Stimulated activated CD8-positive, alpha-beta memory T cell treated with anti-CD3 and anti-CD28 coated beads, Interleukin-7, amount 100 ng/mL, for 24 hours (primary cell): ENCODE data around the gene MIR17HG.
A peak's percentile ranks its signal among the peaks of the same experiment; 100 is the strongest.

ENCODE experiments used
- DNase-seq: peaks from one replicate; pipeline ENCODE4 v3.0.0-alpha.2; 2020; ENCODE audit warnings: low read depth

The MIR17HG gene

DNA sequence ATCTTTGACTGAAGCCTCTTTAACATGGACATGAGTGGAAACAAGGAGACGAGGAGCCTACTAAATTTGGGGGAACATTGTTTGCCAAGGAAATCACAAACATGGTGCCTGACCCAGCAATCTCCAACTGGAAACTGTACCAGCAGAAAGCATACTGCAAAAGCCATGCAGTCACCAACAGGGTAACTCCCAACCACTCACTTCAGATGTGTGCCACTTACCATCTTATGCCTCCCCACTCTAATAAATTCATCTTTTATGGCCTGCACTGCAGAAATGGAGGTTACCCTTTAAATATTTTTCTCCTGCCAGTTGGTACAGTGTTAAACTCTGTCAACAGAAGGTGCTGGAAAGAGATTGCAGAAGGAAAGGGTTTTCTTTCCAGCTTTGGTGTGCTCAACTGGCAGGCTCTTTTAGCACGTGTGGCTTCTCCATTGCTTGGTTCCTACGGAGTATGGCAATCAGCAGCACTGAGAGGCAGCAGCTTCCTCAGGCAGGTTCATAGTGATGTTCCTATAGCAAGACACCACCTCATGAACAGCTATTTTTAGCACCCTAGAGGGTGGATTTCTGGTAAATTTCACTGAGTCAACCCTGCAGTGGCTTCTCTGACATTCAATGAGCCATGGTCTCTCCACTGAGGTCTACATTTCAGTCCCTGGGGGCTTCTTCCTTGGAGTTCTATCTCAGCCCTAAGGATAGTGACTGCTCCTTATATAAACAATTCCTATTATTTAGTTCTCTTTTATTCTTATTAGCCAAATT lies 21.4 kb downstream of the MIR17HG start:
- DNase-seq = no peak

DNA sequence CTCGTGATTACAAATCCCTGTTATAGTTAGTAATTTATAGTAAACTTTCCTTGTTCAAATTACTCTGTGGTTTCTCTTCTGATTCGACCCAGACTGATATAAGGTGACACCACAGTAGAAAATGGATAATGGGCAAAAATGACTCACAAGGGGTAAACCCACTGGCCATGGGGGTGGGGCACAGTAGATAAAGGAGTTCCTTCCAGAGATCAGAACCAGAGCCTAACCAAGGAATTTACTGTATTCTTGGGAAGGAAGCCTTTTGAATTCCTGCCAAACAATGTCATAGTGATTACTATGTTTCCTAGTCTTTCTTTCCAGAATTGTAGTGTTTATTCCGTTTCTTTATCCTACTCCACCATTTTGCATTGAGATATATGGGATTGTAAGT lies 21.9 kb downstream of the MIR17HG start:
- DNase-seq = no peak

DNA sequence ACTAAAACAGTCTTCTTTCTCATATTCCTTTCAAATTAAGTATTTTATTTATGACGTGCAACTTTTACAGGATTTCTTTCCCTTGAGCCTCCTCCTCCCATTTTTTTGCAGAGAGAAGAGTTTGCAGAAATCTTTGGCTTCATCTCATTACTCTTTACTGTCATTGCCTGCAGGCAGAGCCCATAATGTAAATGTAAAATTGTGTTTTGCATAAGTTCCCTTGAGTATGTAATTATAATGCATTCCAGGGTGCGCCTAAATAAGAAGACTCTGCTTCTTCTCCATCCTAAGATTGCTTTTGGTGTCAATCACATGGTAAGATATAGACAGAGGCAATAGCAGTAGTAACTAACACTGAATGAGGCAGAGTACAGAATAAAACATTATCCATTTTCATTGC lies 23.0 kb downstream of the MIR17HG start:
- DNase-seq = no peak

DNA sequence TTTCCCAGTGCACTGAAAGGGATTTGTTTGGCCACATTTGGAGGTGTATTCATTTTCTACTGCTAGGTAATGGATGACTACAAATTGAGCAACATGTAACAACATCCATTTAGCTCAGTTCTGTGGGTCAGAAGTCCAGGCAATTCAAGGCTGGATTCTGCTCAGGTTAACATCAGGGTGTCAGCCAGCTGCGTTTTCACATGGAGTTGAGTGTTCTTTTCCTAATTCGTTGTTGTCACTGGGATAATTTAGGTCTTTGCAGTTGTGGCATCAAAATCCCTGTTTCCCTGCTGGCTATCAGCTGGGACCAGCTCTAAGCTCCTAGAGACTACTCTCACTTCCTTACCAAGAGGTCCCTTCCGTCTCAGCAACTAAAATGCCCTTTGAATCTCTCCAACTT lies 25.4 kb downstream of the MIR17HG start:
- no peak for DNase-seq

DNA sequence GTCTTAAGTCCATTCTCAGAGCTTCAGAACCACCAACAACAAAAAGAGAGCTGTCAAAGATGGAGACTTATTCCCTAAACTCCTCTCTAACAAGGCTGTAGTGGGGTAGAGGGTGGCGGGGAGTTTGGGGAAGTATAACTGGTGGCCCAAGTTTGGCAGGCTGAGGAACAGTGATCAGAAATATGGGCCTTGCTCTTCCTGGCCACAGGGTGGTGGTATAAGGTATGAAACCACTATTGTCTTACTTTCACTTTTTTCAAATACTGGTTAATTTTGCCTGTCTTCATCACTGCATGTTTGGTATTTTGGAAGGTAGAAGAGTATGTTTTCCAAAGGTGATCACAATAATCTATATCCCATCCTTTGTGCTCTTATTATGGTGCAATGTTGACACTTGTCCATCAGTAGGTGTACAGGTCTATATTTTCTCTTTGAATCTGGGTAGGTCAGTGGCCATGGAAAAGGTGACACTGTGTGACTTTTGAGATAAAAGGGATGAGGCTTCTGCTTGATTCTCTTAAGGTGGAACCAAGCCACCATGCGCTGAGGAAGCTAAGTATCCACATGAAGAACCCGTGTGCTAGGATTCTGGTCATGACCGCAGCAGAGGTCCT lies 27.7 kb downstream of the MIR17HG start:
- no peak for DNase-seq

DNA sequence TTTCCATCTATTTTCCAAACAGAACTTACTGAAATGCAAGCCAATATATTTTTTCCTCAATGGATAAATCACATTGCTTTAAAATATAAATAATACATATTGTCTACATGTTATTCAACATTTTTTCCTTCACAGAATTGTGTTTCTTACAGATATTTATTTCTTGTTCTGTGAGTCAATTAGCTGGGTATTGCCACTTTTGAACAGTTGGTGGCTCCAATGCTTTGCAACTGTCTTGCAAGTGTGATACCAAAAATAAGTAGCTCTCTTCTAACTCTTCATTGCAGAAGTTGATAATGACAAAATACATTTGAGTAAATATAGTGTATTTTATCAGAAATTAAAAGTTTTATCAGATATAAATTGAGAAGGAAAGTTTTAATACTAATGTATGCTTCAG lies 33.9 kb downstream of the MIR17HG start:
- no peak for DNase-seq

DNA sequence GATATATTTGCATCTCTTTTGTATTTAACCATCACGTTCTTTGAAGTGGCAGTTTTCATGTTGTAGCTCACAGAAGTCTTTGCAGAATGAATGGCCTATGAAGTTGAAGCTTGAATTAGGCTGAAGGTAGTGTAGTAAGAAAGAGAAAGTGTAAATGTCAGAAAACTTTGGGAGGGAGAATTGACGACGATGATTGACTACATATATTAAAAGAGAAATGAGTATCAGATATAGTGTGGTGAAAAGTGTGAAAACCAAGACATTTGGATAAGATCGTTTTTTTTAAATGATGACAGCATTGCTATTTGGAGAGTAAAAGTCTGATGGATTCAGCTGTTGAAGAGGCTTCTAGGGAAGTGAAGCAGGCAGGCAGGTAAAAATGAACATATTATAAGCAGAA lies 36.3 kb downstream of the MIR17HG start:
- no peak for DNase-seq

DNA sequence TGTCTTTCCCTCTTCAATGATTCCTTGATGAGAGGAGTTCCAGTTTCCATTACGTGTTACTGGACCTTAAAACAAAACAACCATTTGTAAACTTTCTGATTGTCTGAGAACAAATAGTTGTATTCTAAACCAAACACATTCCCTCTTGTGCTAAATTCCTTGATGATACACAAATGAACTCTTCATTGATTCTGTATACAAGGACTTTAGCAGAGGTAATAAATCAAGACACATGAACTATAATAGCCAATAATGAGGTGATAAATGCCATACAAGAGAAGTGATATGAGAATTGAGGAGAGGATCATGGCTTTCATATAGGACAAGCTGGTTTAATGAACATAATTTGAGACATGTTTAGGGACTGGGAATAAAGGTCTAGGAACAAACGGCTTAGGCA lies 37.4 kb downstream of the MIR17HG start:
- no peak for DNase-seq

DNA sequence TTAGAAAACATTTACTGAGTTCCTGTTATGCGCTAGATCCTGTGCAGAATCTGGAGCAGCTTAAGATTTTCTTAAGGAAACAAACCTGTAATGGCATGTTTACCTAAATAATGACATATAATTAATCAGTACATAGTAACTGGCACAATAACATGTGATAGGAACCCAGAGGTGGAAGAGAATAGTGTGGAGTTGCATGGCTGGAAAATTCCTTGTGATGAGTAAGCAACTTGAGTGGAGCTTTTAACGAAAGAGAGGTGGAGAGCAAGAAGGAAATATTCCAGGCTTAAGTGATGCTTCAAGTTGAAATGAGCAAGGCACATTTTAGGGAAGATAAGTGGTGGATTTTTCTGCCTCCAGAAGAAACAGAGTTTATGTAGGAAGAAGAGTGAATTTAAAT lies 41.7 kb downstream of the MIR17HG start:
- DNase-seq = no peak

DNA sequence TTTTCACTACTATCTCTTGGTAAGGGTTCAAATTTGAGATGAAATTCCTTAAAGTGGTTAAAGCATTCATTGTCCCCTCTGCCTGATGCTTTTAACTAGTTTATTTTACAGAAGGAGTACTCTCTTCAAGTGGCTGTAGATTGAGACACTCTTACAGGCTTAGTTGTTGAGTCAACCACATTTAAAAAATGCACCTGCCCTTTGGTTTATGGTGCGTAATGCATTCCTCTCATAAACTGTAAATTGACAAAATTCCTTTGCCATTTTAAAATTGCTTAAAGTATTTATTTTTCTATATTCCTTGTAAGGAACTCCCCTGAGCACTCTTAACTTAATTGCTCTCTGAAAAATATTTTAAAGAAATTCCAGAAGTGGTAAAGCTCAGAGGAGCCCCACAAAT lies 50.1 kb downstream of the MIR17HG start:
- no peak for DNase-seq

DNA sequence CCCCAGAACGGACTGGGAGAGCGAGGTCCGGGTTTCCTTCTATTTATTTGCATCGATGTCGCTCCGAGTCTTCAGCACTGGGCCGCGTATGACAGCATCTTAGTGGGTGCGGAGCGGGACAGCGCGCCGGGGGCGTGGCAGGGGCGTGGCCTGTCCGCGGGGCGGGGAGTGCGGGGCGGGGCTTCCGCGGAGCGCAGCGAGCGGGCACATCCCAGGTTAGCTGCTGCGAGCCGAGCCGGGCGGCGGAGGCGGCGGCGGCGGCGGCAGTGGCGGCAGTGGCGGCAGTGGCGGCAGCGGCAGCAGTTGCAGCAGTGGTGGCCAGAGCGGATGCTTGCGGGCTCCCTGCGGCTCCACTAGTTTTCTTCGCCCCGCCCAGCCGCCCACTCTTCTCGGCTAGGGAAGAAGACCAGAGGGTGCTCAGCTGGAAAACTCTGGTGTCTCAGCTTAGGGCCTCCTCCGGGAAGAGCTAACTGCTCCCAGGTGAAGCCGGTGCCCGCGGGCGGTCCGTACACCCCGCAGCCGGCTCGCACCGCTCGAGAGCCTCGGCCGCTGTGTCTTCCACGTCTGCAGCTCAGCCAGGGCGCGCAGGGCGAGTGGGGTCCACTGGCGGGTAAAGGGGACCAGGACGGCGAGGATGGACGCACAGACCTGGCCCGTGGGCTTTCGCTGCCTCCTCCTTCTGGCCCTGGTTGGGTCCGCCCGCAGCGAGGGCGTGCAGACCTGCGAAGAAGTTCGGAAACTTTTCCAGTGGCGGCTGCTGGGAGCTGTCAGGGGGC lies 51.1 kb downstream of the MIR17HG start, which contains the start of gene GPC5:
Gene GPC5 (plus strand): TSS at position 209 of the 776 bp plus-strand sequence.
- DNase-seq = peak; percentile 61

DNA sequence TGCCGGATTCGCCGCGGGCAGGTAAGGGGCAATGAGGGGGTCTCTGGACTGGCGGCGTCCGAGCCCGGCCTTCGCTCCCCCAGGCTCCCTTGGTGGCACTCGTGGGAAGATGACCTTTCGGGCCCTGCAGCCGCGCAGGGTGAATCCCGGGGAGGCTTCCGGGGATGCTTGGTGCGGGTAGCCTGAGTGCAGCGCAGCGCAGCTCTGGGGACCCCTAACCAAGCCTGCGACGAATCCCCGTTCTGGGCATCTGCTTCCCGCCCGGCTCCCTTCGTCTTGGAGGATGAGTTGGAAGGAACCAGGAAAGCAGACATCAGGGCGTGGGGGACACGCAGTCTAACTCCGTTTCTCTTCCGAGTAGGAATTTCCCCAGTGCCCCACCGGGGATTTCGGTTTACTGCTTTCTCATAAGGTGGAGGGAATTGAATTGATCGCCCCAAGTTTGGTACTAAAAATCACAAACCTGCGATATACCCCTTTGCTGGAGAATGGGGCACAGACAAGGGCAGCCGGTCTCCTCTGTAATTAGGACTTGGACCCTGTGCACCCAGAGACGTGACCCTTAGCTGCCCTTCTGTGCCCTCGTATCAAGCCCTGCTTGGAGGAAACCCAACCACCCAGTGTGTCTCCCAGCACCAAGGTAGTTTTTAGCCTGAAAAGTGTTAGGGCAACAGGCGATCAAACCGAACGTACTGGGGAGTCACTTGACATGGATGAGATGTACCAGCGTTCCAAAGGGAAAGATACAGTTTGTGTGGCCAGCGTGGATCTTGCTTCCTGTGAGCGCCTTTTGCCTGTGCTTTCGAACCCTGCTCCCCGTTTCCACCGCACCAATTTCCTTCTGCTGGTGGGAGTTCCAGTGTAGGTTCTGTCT lies 51.9 kb downstream of the MIR17HG start:
- DNase-seq = no peak

DNA sequence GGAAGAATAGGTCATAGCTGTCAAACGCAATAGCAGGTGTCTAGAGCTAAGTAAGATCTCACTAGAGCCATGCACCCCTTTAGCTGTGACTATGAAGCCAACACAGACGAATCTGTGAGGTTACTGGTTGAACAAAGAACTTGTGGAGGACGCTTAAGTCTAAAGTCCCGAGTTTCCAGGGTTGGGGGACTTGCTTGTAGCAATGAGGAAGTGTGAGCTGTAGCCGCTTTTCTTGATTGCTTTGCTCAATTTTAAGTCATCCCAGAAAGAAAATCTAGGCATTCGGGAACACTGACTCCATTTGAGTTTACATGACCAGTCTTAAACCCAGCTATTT lies 52.5 kb downstream of the MIR17HG start:
- DNase-seq = no peak

DNA sequence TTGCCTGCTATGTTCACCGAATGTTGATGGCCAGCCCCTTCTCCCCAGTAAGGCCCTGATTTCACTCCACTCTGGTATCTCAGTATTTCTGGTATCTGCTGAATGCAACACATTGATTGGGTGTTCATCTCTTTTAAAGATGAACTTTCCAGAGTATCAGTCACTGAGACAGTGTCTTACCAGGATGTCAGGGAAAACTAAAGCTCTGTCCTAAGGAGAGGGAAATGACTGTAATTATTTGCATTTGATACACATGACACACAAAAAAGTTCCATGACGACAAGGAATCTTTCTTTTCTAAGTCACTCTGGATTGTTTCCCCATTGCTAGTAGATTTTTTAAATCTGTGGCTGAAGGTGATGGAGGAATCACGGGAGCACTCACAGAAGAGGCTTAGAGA lies 53.2 kb downstream of the MIR17HG start:
- no peak for DNase-seq

DNA sequence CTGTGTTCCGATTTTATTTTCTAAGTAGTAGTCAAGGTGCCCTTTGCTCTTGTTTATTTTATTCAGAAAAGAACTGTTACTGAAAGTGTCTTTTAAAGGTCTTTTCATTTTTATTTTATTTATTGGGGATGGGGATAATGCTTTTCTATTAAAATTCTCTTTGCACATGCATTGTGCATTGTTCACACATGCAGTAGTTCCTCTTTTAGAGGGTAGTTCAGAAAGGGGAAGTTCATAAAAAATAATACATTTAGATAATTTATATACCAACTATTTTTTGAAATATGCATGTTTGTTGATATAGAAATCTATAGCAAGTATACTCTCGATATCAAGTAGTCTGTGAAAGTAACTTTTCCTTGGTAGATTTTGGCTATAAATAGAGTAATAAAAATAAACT lies 54.4 kb downstream of the MIR17HG start:
- DNase-seq = no peak
